Left lung (tissue), 10 donors: ENCODE measurements around the gene GRIN3B. TPM values are rescaled to one million over a fixed set of nuclear protein-coding genes. Genes with fewer than 3 reads are reported as not detected.
A peak's percentile ranks its signal among the peaks of the same experiment; 100 is the strongest.

ENCODE experiments used
- ATAC-seq: fragments of 200-7000 bp; cut with Tn5 transposase; one replicate; pipeline ENCODE4 v1.9.1; 2020; ENCODE audit warnings: moderate library complexity
- DNase-seq, 4 donors: peaks; one replicate each; pipeline ENCODE4 v3.0.0-alpha.2; 2013 to 2020
- H3K27ac ChIP-seq, 2 donors: fragments of 200-600 bp; sonication (generic) in 1 of 2; one replicate each; pipeline versions ENCODE4 v1.5.0 to v1.8.0; 2020 to 2021
- H3K27me3 ChIP-seq, 2 donors: fragments of 200-600 bp; sonication (generic) in 1 of 2; one replicate each; pipeline versions ENCODE4 v1.5.0 to v1.8.0; 2020 to 2021
- H3K36me3 ChIP-seq, 2 donors: fragments of 200-600 bp; sonication (generic) in 1 of 2; one replicate each; pipeline versions ENCODE4 v1.5.0 to v1.8.0; 2020 to 2021
- H3K4me1 ChIP-seq, 2 donors: fragments of 200-600 bp; one replicate each; pipeline ENCODE4 v1.8.0; 2021
- H3K4me3 ChIP-seq, 2 donors: fragments of 200-600 bp; sonication (generic) in 1 of 2; one replicate each; pipeline versions ENCODE4 v1.5.0 to v1.8.0; 2020 to 2021; ENCODE audit warnings: mild to moderate bottlenecking in 1 of 2
- H3K9me3 ChIP-seq, 2 donors: fragments of 200-600 bp; sonication (generic) in 1 of 2; one replicate each; pipeline versions ENCODE4 v1.5.0 to v1.8.0; 2020 to 2021
- CTCF ChIP-seq, 2 donors: fragments of 200-600 bp; sonication (generic) in 1 of 2; IDR thresholded peaks; one replicate each; pipeline versions ENCODE4 v1.5.0 to v1.8.0; 2021; ENCODE audit warnings: antibody characterized with exemption in 2 of 2
- intact Hi-C, 2 donors: fragments of 100-400 bp; cut with DNase I; formaldehyde crosslinking; loops; one replicate each; pipeline versions ENCODE4 v1.11.2 to v1.14.2; 2022
- polyA plus RNA-seq, 6 donors: library from polyadenylated mRNA; unstranded; fragments of 120-200 nt; gene quantifications; one replicate each; pipeline ENCODE4 v1.2.1, GENCODE V29; 2013; ENCODE audit not compliant: insufficient read length in 6 of 6
- total RNA-seq, 2 donors: library from RNA; stranded (reverse); fragmentation: NEBNext Ultra II Directional; extraction: Animal tissue kit (Norgen Biotek cat#: 25700); gene quantifications; one replicate each; pipeline ENCODE4 v1.2.1, GENCODE V29; 2021
- donor health status: DM: no; HTN: yes; CAD: no.
- donor health status: DM: no; HTN: no; CAD: no.

GRIN3B gene
- total and polyA plus RNA-seq, 8 donors, result 0.37 to 2.7 (median 0.60) TPM; not detected in 1

- ATAC-seq (peak; percentile 74), DNase-seq (peak; percentile 81 to 95 (median 86))
- Histone ChIP-seq H3K27me3 (no peaks in the 10 kb centered on the region), H3K9me3 (no peaks in the 10 kb centered on the region), H3K36me3 (peaks cover 0 to 17% of the 10 kb centered on the region in 2 donors), H3K4me3 (peak within 1 kb of the TSS; percentile 97 to 98), H3K4me1 (peaks cover 8 to 71% of the 10 kb centered on the region in 2 donors), H3K27ac (peak within 1 kb of the TSS; percentile 94)
- no peak for TF ChIP-seq CTCF (IDR thresholded peaks at IDR 0.05)
- intact Hi-C loops, result no loop called here
Observed at GRCh38 chr19:1025960-1026782, 26.0 kb downstream of the GRIN3B start, which contains the start of gene CNN2. Gene CNN2 (plus strand): TSS chr19:1026608. CDS start chr19:1026662, 54 bp downstream.

- ATAC-seq, result peak; percentile 4
- H3K27ac ChIP-seq, result peak overlapping the region; percentile 94
- no peak for TF ChIP-seq CTCF (IDR thresholded peaks at IDR 0.05)
- no peaks in the 10 kb centered on the region for H3K27me3 ChIP-seq
- H3K4me1 ChIP-seq, result peaks cover 3 to 66% of the 10 kb centered on the region in 2 donors
- no peaks in the 10 kb centered on the region for H3K9me3 ChIP-seq
- DNase-seq, result peak in 1 of 4 donors; percentile 71
- peak overlapping the region; percentile 97 to 98 for H3K4me3 ChIP-seq
- peaks cover 0 to 22% of the 10 kb centered on the region in 2 donors for H3K36me3 ChIP-seq
- intact Hi-C loops, result no loop called here
Observed at GRCh38 chr19:1026783-1027649, 26.8 kb downstream of the GRIN3B start.

- H3K27me3 ChIP-seq, result no peaks in the 10 kb centered on the region
- H3K4me1 ChIP-seq, result peaks cover 0 to 60% of the 10 kb centered on the region in 2 donors
- intact Hi-C loops, result no loop called here
- H3K9me3 ChIP-seq, result no peaks in the 10 kb centered on the region
- DNase-seq (peak in 1 of 4 donors; percentile 80), ATAC-seq (peak; percentile 3)
- no peak for TF ChIP-seq CTCF (IDR thresholded peaks at IDR 0.05)
- H3K36me3 ChIP-seq, result peaks cover 0 to 29% of the 10 kb centered on the region in 2 donors
- peak overlapping the region; percentile 94 for H3K27ac ChIP-seq
- peak overlapping the region; percentile 97 to 98 for H3K4me3 ChIP-seq
Observed at GRCh38 chr19:1027650-1028061, 27.4 kb downstream of the GRIN3B start.

GRCh38 chr19:1028062-1028926 is 28.1 kb downstream of the GRIN3B start:
- intact Hi-C loops, result no loop called here
- Histone ChIP-seq H3K27ac (peak overlapping the region; percentile 94), H3K36me3 (peaks cover 0 to 35% of the 10 kb centered on the region in 2 donors), H3K27me3 (no peaks in the 10 kb centered on the region), H3K4me3 (peak overlapping the region; percentile 97 to 98), H3K4me1 (peaks cover 0 to 53% of the 10 kb centered on the region in 2 donors), H3K9me3 (no peaks in the 10 kb centered on the region)
- TF ChIP-seq CTCF (IDR thresholded peaks at IDR 0.05), result no peak
- peak; percentile 76 for ATAC-seq
- peak; percentile 75 to 91 (median 86) for DNase-seq
